ENCODE measurements around the gene CPA4. TPM values are rescaled to one million over a fixed set of nuclear protein-coding genes. Genes with fewer than 3 reads are reported as not detected.

Gene CPA4
- total and polyA plus RNA-seq, 2 experiments from 2014 or later: not detected

- Histone ChIP-seq H3K9me2 (ENCODE audit: insufficient read depth) (peaks cover 12% of the 10 kb centered on the region; the same call in 1 of the 2 replicates), H3K4me2 (no peak overlapping the region), H3F3A (replicated peaks; ENCODE audit: low read depth) (no peaks in the 10 kb centered on the region), H3K27me3 (ENCODE audit: insufficient read depth) (no peaks in the 10 kb centered on the region), H3K36me3 (ENCODE audit: insufficient read depth) (no peaks in the 10 kb centered on the region), H3K27ac (ENCODE audit: low read depth) (no peak overlapping the region), H4K20me1 (replicated peaks; ENCODE audit: insufficient read depth) (no peaks in the 10 kb centered on the region), H2AFZ (no peak overlapping the region), H3K79me2 (replicated peaks; ENCODE audit: insufficient read depth) (no peaks in the 10 kb centered on the region), H3K4me1 (ENCODE audit: insufficient read depth) (peaks cover 18% of the 10 kb centered on the region), H3K4me3 (no peak overlapping the region)
- DNase-seq (ENCODE audit: low spot score) (no peak), ATAC-seq (no peak)
- Mint-ChIP-seq H3K4me1 (peaks cover 35% of the 10 kb centered on the region), H3K36me3 (ENCODE audit: low read depth) (peaks cover 4% of the 10 kb centered on the region; the same call in 1 of the 3 replicates), H3K27me3 (ENCODE audit: insufficient read depth, low read depth, poor library complexity) (peaks cover 13% of the 10 kb centered on the region), H3K4me3 (no peak overlapping the region), H3K27ac (no peak overlapping the region), H3K9me3 (peaks cover 1% of the 10 kb centered on the region; the same call in 2 of the 3 replicates)
- TF ChIP-seq STAT1 (IDR thresholded peaks at IDR 0.05; ENCODE audit: unreplicated experiment): no peak
- no peak for TF ChIP-seq ZNF331 (CRISPR knock-in tag; IDR thresholded peaks at IDR 0.05; ENCODE audit: low read depth)
- no peak for TF ChIP-seq ZNF114 (CRISPR knock-in tag; IDR thresholded peaks at IDR 0.05)
- no peak for TF ChIP-seq ETS1 (IDR thresholded peaks at IDR 0.05)
- no peak for TF ChIP-seq NANOG (IDR thresholded peaks at IDR 0.05; ENCODE audit: borderline replicate concordance)
- no peak for TF ChIP-seq REST (IDR thresholded peaks at IDR 0.05; ENCODE audit: unreplicated experiment)
- no peak for TF ChIP-seq POLR2AphosphoS5 (IDR thresholded peaks at IDR 0.05; ENCODE audit: low read depth)
- no peak for TF ChIP-seq CREB1 (CRISPR knock-in tag; IDR thresholded peaks at IDR 0.05; ENCODE audit: low read depth)
- TF ChIP-seq EZH2phosphoT487 (IDR thresholded peaks at IDR 0.05; ENCODE audit: unreplicated experiment): no peak
- no peak for TF ChIP-seq JUNB (IDR thresholded peaks at IDR 0.05; ENCODE audit: unreplicated experiment)
- TF ChIP-seq ZNF462 (CRISPR knock-in tag; IDR thresholded peaks at IDR 0.05): no peak
- no peak for TF ChIP-seq EZH2 (IDR thresholded peaks at IDR 0.05; ENCODE audit: low read depth, unreplicated experiment)
- TF ChIP-seq CTCF (conservative IDR thresholded peaks at IDR 0.05; ENCODE audit: low read depth in 2 of 2): no peak
Observed at GRCh38 chr7:130369831-130370550, 77.0 kb downstream of the CPA4 start.

Data from GM23338 (cell line).